IMR-90 (cell line): Measurements from ENCODE around the gene DNAJC13. TPM values are rescaled to one million over a fixed set of nuclear protein-coding genes. Genes with fewer than 3 reads are reported as not detected.

Experiments
- ATAC-seq: fragments of 200-7000 bp; cut with Tn5 transposase; 2 replicates; pipeline ENCODE4 v1.9.1; 2020; ENCODE audit warnings: low read depth, mild to moderate bottlenecking, moderate library complexity
- BruUV-seq: library from RNA; stranded (reverse); fragments of 400-500 nt; replicated peaks from 2 replicates; lab custom pipeline; 2021; lab: Mats Ljungman, UMichigan
- CTCF ChIA-PET: fragments of 300-600 bp; formaldehyde crosslinking; extraction: SDS; loops from one replicate; lab custom pipeline; 2021; ENCODE audit warnings: antibody characterized with exemption; lab: Yijun Ruan, JAX
- POLR2A ChIA-PET: fragments of 300-600 bp; sonication (Branson Sonifier 250); formaldehyde crosslinking; loops from one replicate; lab custom pipeline; 2022; ENCODE audit warnings: antibody characterized with exemption; ENCODE audit not compliant: unreplicated experiment; lab: Charles Lee
- DNase-seq: peaks from one replicate; pipeline ENCODE4 v3.0.0; 2013
- H2AFZ ChIP-seq: replicated peaks from 2 replicates; pipeline ENCODE3; 2013; ENCODE audit warnings: low read length, mild to moderate bottlenecking; ENCODE audit not compliant: poor library complexity
- H2AK5ac ChIP-seq: 2 replicates; pipeline ENCODE4 v1.6.1; 2013; ENCODE audit warnings: low read depth, low read length, inconsistent platforms
- H2AK9ac ChIP-seq: replicated peaks from 2 replicates; pipeline ENCODE3; 2013; ENCODE audit warnings: mild to moderate bottlenecking, low read depth, low read length, moderate library complexity; ENCODE audit not compliant: poor library complexity
- H2BK120ac ChIP-seq: 2 replicates; pipeline ENCODE4 v1.6.1; 2013; ENCODE audit warnings: low read depth, low read length, inconsistent platforms
- H2BK15ac ChIP-seq: 3 replicates; pipeline ENCODE4 v1.6.1; 2013; ENCODE audit warnings: low read depth, low read length, inconsistent platforms
- H2BK20ac ChIP-seq: 2 replicates; pipeline ENCODE4 v1.6.1; 2013; ENCODE audit warnings: low read depth, mild to moderate bottlenecking, inconsistent platforms, low read length, moderate library complexity
- H2BK5ac ChIP-seq: 2 replicates; pipeline ENCODE4 v1.6.1; 2013; ENCODE audit warnings: mild to moderate bottlenecking, low read depth, low read length, inconsistent platforms; ENCODE audit not compliant: poor library complexity, severe bottlenecking
- H3K14ac ChIP-seq: replicated peaks from 2 replicates; pipeline ENCODE4 v1.6.1; 2013; ENCODE audit warnings: low read depth, low read length, inconsistent platforms
- H3K18ac ChIP-seq: 2 replicates; pipeline ENCODE4 v1.6.1; 2013; ENCODE audit warnings: low read depth, low read length, control low read depth
- H3K23ac ChIP-seq: 2 replicates; pipeline ENCODE4 v1.6.1; 2013; ENCODE audit warnings: low read depth, low read length, inconsistent platforms
- H3K27ac ChIP-seq: 2 replicates; pipeline ENCODE4 v1.5.1; 2013; ENCODE audit warnings: mild to moderate bottlenecking, control low read depth, low read length; ENCODE audit not compliant: insufficient read depth
- H3K27me3 ChIP-seq: 2 replicates; pipeline ENCODE4 v1.6.1; 2013; ENCODE audit warnings: low read length; ENCODE audit not compliant: control insufficient read depth, insufficient read depth
- H3K36me3 ChIP-seq: 2 replicates; pipeline ENCODE4 v1.6.1; 2013; ENCODE audit warnings: low read length, mixed read lengths; ENCODE audit not compliant: control insufficient read depth, insufficient read depth
- H3K4ac ChIP-seq: 2 replicates; pipeline ENCODE4 v1.6.1; 2013; ENCODE audit warnings: low read depth, low read length, inconsistent platforms
- H3K4me1 ChIP-seq: 2 replicates; pipeline ENCODE4 v1.6.1; 2013; ENCODE audit warnings: low read length, mixed read lengths; ENCODE audit not compliant: control insufficient read depth, insufficient read depth
- H3K4me2 ChIP-seq: 2 replicates; pipeline ENCODE4 v1.6.1; 2013; ENCODE audit warnings: low read depth, mild to moderate bottlenecking, control low read depth, low read length, moderate library complexity
- H3K4me3 ChIP-seq: 2 replicates; pipeline ENCODE4 v1.5.1; 2013; ENCODE audit warnings: low read depth, mild to moderate bottlenecking, control low read depth, low read length, moderate library complexity; ENCODE audit not compliant: insufficient read depth
- H3K56ac ChIP-seq: 2 replicates; pipeline ENCODE4 v1.6.1; 2013; ENCODE audit warnings: low read length, inconsistent platforms; ENCODE audit not compliant: insufficient read depth; ENCODE audit errors: extremely low read depth
- H3K79me1 ChIP-seq, 2 experiments: 2 replicates each; pipeline ENCODE4 v1.6.1; 2013; ENCODE audit warnings: low read length in 2 of 2, inconsistent platforms in 1 of 2, low read depth in 1 of 2
- H3K9ac ChIP-seq: 2 replicates; pipeline ENCODE4 v1.6.1; 2013; ENCODE audit warnings: low read depth, low read length, control low read depth
- H3K9me1 ChIP-seq: 2 replicates; pipeline ENCODE4 v1.6.1; 2013; ENCODE audit warnings: low read length, inconsistent platforms; ENCODE audit not compliant: insufficient read depth
- H3K9me3 ChIP-seq: 2 replicates; pipeline ENCODE4 v1.6.1; 2013; ENCODE audit warnings: low read length; ENCODE audit not compliant: control insufficient read depth, insufficient read depth
- H4K20me1 ChIP-seq: 2 replicates; pipeline ENCODE4 v1.6.1; 2013; ENCODE audit warnings: low read length, inconsistent platforms; ENCODE audit not compliant: insufficient read depth
- H4K5ac ChIP-seq: 2 replicates; pipeline ENCODE4 v1.6.1; 2013; ENCODE audit warnings: mild to moderate bottlenecking, low read depth, low read length, control low read depth
- H4K8ac ChIP-seq, 2 experiments: 2 replicates each; pipeline ENCODE4 v1.6.1; 2013; ENCODE audit warnings: low read depth in 2 of 2, low read length in 2 of 2, control low read depth in 1 of 2, inconsistent platforms in 1 of 2
- H4K91ac ChIP-seq: 2 replicates; pipeline ENCODE4 v1.6.1; 2013; ENCODE audit warnings: low read depth, low read length, inconsistent platforms; ENCODE audit not compliant: insufficient read depth
- BHLHE40 ChIP-seq: fragments of 150-350 bp; IDR thresholded peaks from 2 replicates; pipeline ENCODE4 v1.6.1; 2016; ENCODE audit warnings: mild to moderate bottlenecking, low read depth, low read length
- CEBPB ChIP-seq: IDR thresholded peaks from 2 replicates; pipeline ENCODE4 v1.6.1; 2012; ENCODE audit warnings: low read depth, low read length, improper control_type of control experiment
- MAZ ChIP-seq: IDR thresholded peaks from 2 replicates; pipeline ENCODE4 v1.6.1; 2012; ENCODE audit warnings: low read depth, mild to moderate bottlenecking, low read length, improper control_type of control experiment, moderate library complexity, borderline replicate concordance
- NFE2L2 ChIP-seq: fragments of 150-350 bp; IDR thresholded peaks from 2 replicates; pipeline ENCODE4 v1.6.1; 2016; ENCODE audit warnings: low read depth, mild to moderate bottlenecking, low read length
- RFX5 ChIP-seq: IDR thresholded peaks from 2 replicates; pipeline ENCODE4 v1.8.0; 2012; ENCODE audit warnings: low read depth, mild to moderate bottlenecking, low read length, moderate library complexity
- SMC3 ChIP-seq: fragments of 150-350 bp; IDR thresholded peaks from 2 replicates; pipeline ENCODE4 v1.6.1; 2016; ENCODE audit warnings: low read depth, mild to moderate bottlenecking, antibody characterized with exemption, low read length, moderate library complexity
- WGBS, 2 experiments: methylation state at CpG; one replicate each; pipeline versions ENCODE4 v1.1.5 to v1.1.7; 2013; ENCODE audit warnings: missing lambda C conversion rate in 2 of 2; ENCODE audit not compliant: insufficient read length in 1 of 2; ENCODE audit errors: extremely low coverage in 2 of 2; 5-methylcytosine and 5-hydroxymethylcytosine counted together
- dilution Hi-C: fragments of 300-500 bp; cut with HindIII; formaldehyde crosslinking; loops from one replicate; pipeline ENCODE4 v1.14.3; 2018; ENCODE audit warnings: low sequenced_read_pairs; ENCODE audit not compliant: unreplicated experiment
- in situ Hi-C: fragments of 300-500 bp; cut with MboI; formaldehyde crosslinking; loops from 3 replicates; pipeline ENCODE4 v1.14.3; 2019; ENCODE audit warnings: low sequenced_read_pairs, inconsistent platforms, mixed read lengths
- intact Hi-C: fragments of 100-400 bp; cut with micrococcal nuclease; formaldehyde crosslinking; loops from 2 replicates; pipeline ENCODE4 v1.10.0; 2022
- polyA plus RNA-seq, 3 experiments: library from polyadenylated mRNA; depleted of rRNA; stranded (reverse); fragments of >200 nt; gene quantifications; 2 replicates each; pipeline ENCODE4 v1.2.3, GENCODE V29; 2012; ENCODE audit warnings: low replicate concordance in 1 of 3
- total RNA-seq: library from RNA; depleted of rRNA; stranded (reverse); fragments of >200 nt; gene quantifications from 2 replicates; pipeline ENCODE4 v1.2.3, GENCODE V29; 2012
- TF ChIP-seq, protein P1 (sequence below): fragments of 150-350 bp; IDR thresholded peaks from 2 replicates; pipeline ENCODE4 v1.6.1; 2016; ENCODE audit warnings: low read depth, mild to moderate bottlenecking, low read length, moderate library complexity, borderline replicate concordance
- TF ChIP-seq, protein P2 (sequence below): conservative IDR thresholded peaks from 2 replicates; pipeline ENCODE4 v1.5.1; 2012; ENCODE audit warnings: mild to moderate bottlenecking, low read depth, low read length, improper control_type of control experiment

Gene DNAJC13
- total and polyA plus RNA-seq, 2 of the 4 experiments (the other 2 are of a cell fraction), result 16.4 to 48.6 TPM

DNA sequence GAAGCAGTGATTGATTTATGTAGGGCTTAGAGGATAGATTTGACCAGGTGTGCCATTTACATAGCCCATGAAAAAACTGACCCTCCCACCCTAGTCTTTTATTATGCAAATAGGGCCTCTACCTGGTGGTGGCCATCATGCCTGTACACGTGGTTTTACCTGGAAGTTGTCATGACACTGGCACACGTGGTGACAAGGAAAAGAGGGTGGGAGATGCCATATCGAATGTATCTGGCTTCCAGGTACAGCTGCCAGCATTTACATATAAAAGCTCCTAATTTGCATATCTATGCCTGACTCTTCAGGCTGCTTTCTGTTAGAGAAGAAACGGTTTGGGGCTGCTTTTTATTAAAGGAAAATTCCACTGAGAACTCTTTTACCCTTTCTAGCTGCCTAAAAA, 35.0 kb upstream of the DNAJC13 start:
- H2AK5ac ChIP-seq, result no peak overlapping the region
- no CpG with 5 or more reads among the region's 4 CpGs for WGBS, 2 experiments
- TF ChIP-seq CEBPB (no peak), BHLHE40 (no peak), SMC3 (no peak), RFX5 (no peak), MAZ (no peak), NFE2L2 (no peak)
- TF ChIP-seq, protein P1, sequence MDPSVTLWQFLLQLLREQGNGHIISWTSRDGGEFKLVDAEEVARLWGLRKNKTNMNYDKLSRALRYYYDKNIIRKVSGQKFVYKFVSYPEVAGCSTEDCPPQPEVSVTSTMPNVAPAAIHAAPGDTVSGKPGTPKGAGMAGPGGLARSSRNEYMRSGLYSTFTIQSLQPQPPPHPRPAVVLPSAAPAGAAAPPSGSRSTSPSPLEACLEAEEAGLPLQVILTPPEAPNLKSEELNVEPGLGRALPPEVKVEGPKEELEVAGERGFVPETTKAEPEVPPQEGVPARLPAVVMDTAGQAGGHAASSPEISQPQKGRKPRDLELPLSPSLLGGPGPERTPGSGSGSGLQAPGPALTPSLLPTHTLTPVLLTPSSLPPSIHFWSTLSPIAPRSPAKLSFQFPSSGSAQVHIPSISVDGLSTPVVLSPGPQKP, result no peak
- TF ChIP-seq, protein P2, sequence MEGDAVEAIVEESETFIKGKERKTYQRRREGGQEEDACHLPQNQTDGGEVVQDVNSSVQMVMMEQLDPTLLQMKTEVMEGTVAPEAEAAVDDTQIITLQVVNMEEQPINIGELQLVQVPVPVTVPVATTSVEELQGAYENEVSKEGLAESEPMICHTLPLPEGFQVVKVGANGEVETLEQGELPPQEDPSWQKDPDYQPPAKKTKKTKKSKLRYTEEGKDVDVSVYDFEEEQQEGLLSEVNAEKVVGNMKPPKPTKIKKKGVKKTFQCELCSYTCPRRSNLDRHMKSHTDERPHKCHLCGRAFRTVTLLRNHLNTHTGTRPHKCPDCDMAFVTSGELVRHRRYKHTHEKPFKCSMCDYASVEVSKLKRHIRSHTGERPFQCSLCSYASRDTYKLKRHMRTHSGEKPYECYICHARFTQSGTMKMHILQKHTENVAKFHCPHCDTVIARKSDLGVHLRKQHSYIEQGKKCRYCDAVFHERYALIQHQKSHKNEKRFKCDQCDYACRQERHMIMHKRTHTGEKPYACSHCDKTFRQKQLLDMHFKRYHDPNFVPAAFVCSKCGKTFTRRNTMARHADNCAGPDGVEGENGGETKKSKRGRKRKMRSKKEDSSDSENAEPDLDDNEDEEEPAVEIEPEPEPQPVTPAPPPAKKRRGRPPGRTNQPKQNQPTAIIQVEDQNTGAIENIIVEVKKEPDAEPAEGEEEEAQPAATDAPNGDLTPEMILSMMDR, result no peak
- peaks cover 1% of the 10 kb centered on the region; the same call in 1 of the 2 replicates for H3K27me3 ChIP-seq
- no peak overlapping the region for H3K9ac ChIP-seq
- H4K8ac ChIP-seq, result no peak overlapping the region
- no peak overlapping the region for H3K14ac ChIP-seq
- H3K9me3 ChIP-seq, result no peaks in the 10 kb centered on the region
- ATAC-seq (no peak), DNase-seq (no peak)
- no peak overlapping the region for H4K5ac ChIP-seq
- BruUV-seq, result no TSS peak
- no peak overlapping the region for H3K4me3 ChIP-seq
- H2BK5ac ChIP-seq, result no peak overlapping the region
- no peak overlapping the region for H2BK20ac ChIP-seq
- no peaks in the 10 kb centered on the region for H3K79me1 ChIP-seq
- no peak overlapping the region for H3K23ac ChIP-seq
- H2BK120ac ChIP-seq, result no peak overlapping the region
- intact Hi-C loops, result no loop called here
- H3K4me1 ChIP-seq, result no peaks in the 10 kb centered on the region
- no peaks in the 10 kb centered on the region for H4K20me1 ChIP-seq
- no peak overlapping the region for H3K4ac ChIP-seq
- in situ Hi-C loops, result no loop called here
- no peak overlapping the region for H2AFZ ChIP-seq
- no peak overlapping the region for H3K18ac ChIP-seq
- H2BK15ac ChIP-seq, result no peak overlapping the region
- no peak overlapping the region for H3K27ac ChIP-seq
- H3K36me3 ChIP-seq, result no peaks in the 10 kb centered on the region
- dilution Hi-C loops, result no loop called here
- no peak overlapping the region for H2AK9ac ChIP-seq
- CTCF ChIA-PET, result interaction anchor here (0.9 kb wide), 1 partner anchor 17 kb away, joined by 4 read pairs; no protein-coding TSS in a partner anchor
- no peak overlapping the region for H4K91ac ChIP-seq
- no peak overlapping the region for H3K4me2 ChIP-seq
- POLR2A ChIA-PET, result no interaction called here
- H3K9me1 ChIP-seq, result no peaks in the 10 kb centered on the region
- H3K56ac ChIP-seq, result no peak overlapping the region
